ENCODE data around the gene SMIM9. TPM values are rescaled to one million over a fixed set of nuclear protein-coding genes. Genes with fewer than 3 reads are reported as not detected.
"Not testable (repeated sequence)": the region's sequence is repeated elsewhere in the genome, so short reads cannot be mapped to it uniquely, and the experiment has no call there.

SMIM9 gene
- total and polyA plus RNA-seq, 7 donors = 2.3 TPM; not detected in 6

- Histone ChIP-seq H3K36me3 (no peaks in the 10 kb centered on the region), H3K4me1 (no peaks in the 10 kb centered on the region), H3K27ac (no peak overlapping the region), H3K4me3 (no peak overlapping the region), H3K27me3 (no peaks in the 10 kb centered on the region), H3K9me3 (no peaks in the 10 kb centered on the region)
- no peak for DNase-seq
- intact Hi-C loops (cut with DNase I) = no loop called here
- TF ChIP-seq EP300 (IDR thresholded peaks at IDR 0.05) (no peak), CTCF (IDR thresholded peaks at IDR 0.05) (no peak), POLR2AphosphoS5 (IDR thresholded peaks at IDR 0.05) (no peak), POLR2A (IDR thresholded peaks at IDR 0.05) (no peak)
These were observed 12.9 kb downstream of the SMIM9 start for GRCh38 chrX:154821523-154821922.

- Histone ChIP-seq H3K9me3 (no peaks in the 10 kb centered on the region), H3K27ac (no peak overlapping the region), H3K27me3 (no peaks in the 10 kb centered on the region), H3K4me3 (no peak overlapping the region), H3K4me1 (no peaks in the 10 kb centered on the region), H3K36me3 (no peaks in the 10 kb centered on the region)
- DNase-seq = no peak
- intact Hi-C loops (cut with DNase I) = no loop called here
- WGBS, 2 donors = 74 to 92% methylated on average over 7 of the region's 7 CpGs
- TF ChIP-seq POLR2A (IDR thresholded peaks at IDR 0.05) = no peak
- TF ChIP-seq EP300 (IDR thresholded peaks at IDR 0.05) = no peak
- TF ChIP-seq POLR2AphosphoS5 (IDR thresholded peaks at IDR 0.05) = no peak
- no peak for TF ChIP-seq CTCF (IDR thresholded peaks at IDR 0.05)
These were observed 14.6 kb downstream of the SMIM9 start for GRCh38 chrX:154819771-154820341.

GRCh38 chrX:154818916-154819770, 15.3 kb downstream of the SMIM9 start:
- no peaks in the 10 kb centered on the region for H3K27me3 ChIP-seq
- no peaks in the 10 kb centered on the region for H3K4me1 ChIP-seq
- no peaks in the 10 kb centered on the region for H3K36me3 ChIP-seq
- no peak for DNase-seq
- intact Hi-C loops (cut with DNase I) = no loop called here
- 61 to 71% methylated on average over 11 of the region's 11 CpGs for WGBS, 2 donors
- H3K27ac ChIP-seq = no peak overlapping the region
- TF ChIP-seq POLR2AphosphoS5 (IDR thresholded peaks at IDR 0.05) (no peak), POLR2A (IDR thresholded peaks at IDR 0.05) (no peak), CTCF (IDR thresholded peaks at IDR 0.05) (no peak), EP300 (IDR thresholded peaks at IDR 0.05) (no peak)
- no peaks in the 10 kb centered on the region for H3K9me3 ChIP-seq
- no peak overlapping the region for H3K4me3 ChIP-seq

GRCh38 chrX:154817048-154817618, 17.3 kb downstream of the SMIM9 start:
- intact Hi-C loops (cut with DNase I); H3K36me3 ChIP-seq; H3K9me3 ChIP-seq; DNase-seq; H3K4me3 ChIP-seq; H3K27me3 ChIP-seq; H3K4me1 ChIP-seq; H3K27ac ChIP-seq: not testable (repeated sequence)
- WGBS, 2 donors = 98% methylated on average over 19 of the region's 19 CpGs

- intact Hi-C loops (cut with DNase I); DNase-seq; H3K27me3 ChIP-seq; H3K9me3 ChIP-seq; H3K27ac ChIP-seq; H3K4me3 ChIP-seq; H3K4me1 ChIP-seq; H3K36me3 ChIP-seq: not testable (repeated sequence)
- 77 to 97% methylated on average over 4 of the region's 4 CpGs for WGBS, 2 donors
These were observed 18.1 kb downstream of the SMIM9 start for GRCh38 chrX:154816326-154816898.

Data from sigmoid colon (tissue), 7 donors.